HL-60/S4 (cell line): ENCODE results near the gene DNAH9.
"Not testable (repeated sequence)": the region's sequence is repeated elsewhere in the genome, so short reads cannot be mapped to it uniquely, and the experiment has no call there.

Experiments
- in situ Hi-C: fragments of 300-500 bp; cut with MboI; formaldehyde crosslinking; loops from 2 replicates; pipeline ENCODE4 v1.14.3; 2022; ENCODE audit warnings: low sequenced_read_pairs

DNAH9 gene

DNA sequence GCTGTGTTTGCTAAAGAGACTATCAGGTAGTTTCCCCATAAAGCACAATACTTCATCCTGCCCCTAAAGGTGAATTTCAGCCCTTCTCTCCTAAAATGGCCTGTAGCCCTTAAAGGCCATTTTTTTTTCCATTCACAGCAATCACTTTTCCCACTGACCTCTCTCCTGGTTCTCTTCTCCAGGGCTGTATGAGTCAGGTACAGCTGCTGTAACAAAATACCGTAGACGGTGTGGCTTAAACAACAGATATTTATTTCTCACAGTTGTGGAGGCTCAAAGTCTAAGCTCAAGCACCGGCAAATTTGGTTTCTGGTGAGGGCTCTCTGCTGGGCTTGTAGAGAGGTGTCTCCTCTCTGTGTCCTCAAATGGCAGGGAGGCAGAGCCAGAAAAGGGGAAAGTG, 354.3 kb downstream of the DNAH9 start:
- in situ Hi-C loops, result no loop called here

GRCh38 chr17:11953924-11954323, 355.7 kb downstream of the DNAH9 start:
- in situ Hi-C loops, result no loop called here

GRCh38 chr17:11954936-11955335, 356.7 kb downstream of the DNAH9 start:
- in situ Hi-C loops, result no loop called here

DNA sequence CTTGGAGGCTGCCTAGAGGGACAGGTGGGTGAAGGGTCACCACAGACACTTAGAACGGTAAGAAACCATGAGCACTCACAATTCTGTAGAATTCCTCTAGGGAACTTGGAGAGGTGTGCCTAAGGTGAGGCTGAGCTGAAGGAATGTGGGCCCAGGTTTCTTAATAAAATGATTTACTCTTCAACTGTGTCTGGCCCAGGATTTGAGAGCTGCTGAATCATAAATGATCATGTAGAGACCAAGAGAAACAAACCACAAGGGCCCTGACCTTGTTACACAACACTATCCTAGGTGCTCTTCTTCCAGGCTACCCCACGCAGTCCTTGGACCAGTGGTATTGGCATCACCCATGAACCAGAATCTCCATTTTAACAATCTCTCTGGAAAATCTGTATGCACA, 371.3 kb downstream of the DNAH9 start:
- in situ Hi-C loops, result no loop called here

- in situ Hi-C loops, result not testable (repeated sequence)
These were observed 374.5 kb downstream of the DNAH9 start for GRCh38 chr17:11972741-11973140.

- in situ Hi-C loops, result no loop called here
These were observed 381.5 kb downstream of the DNAH9 start for GRCh38 chr17:11979795-11980194.

- in situ Hi-C loops, result no loop called here
These were observed 382.5 kb downstream of the DNAH9 start for GRCh38 chr17:11980813-11981212.

- in situ Hi-C loops, result no loop called here
These were observed 383.6 kb downstream of the DNAH9 start for GRCh38 chr17:11981862-11982261.

DNA sequence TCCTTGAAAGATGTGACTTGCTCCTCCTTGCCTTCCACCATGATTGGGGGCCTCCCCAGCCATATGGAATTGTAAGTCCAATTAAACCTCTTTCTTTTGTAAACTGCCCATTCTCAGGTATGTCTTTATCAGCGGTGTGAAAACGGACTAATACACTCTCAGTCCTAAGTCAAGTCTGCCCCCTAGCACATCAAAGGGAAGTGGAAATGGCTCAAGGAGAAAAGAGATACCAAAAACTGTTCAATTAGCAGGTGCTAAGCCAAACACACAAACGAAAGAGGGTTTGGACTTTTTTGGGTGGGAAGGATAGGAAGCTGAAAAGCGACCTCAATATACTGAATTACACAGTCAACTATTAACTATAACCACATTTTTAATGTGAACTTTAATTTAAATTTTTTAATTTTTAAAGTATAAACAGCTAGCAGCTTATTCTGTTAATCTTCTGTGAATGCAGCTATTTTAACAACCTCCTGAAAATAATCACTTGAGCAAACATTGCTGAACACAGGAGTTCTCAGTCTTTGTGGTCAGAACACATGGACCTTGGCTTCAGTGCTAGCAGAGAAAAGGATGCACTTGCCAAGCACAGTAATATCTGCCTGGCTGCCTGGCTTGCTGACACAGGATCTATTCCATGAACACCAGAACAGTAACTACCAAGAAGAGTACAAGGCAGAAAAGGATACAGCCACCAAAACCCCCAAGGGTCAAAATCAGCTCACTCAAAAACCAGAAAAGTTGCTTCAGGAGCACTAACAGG, 388.1 kb downstream of the DNAH9 start:
- in situ Hi-C loops, result no loop called here

DNA sequence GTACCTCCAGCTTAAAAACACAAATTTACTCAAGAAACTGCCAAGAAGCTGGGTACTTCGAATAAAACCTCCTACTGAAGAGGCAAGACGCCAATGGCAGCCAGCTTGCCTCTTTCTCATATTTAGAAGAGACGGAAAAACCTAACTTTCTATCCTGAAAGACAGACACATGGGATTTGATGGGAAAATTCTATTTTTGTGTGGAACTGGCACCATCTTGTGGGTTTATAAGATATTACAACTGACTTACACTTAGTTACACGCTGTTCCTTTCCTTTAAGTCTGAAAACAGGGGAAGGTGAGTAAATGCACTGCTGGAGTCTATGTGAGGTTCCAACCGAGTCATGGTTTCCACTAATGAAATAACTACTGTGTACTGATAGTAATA, 388.7 kb downstream of the DNAH9 start:
- in situ Hi-C loops, result no loop called here

- in situ Hi-C loops, result no loop called here
These were observed 392.2 kb downstream of the DNAH9 start for GRCh38 chr17:11990363-11990983.

DNA sequence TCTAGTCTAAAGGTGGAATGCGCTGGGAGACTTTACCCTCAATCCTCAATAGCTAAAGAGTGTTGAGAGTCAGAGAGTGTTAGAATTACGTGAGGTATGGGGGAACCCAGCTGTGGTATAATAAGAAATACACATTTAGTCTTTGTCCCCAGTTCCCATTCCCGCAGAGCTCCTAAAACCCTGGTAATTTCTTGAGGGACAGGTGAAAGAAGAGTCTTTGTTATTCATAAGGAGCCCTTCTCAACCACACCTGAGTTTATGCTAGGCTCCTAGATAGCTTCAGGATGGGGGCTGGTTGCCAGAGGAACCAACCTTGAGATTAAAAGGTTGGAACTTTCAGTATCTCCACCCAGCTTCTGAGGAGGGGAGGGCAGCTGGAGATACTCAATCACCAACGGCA, 393.2 kb downstream of the DNAH9 start:
- in situ Hi-C loops, result no loop called here

- in situ Hi-C loops, result no loop called here
These were observed 398.5 kb downstream of the DNAH9 start for GRCh38 chr17:11996722-11997146.

GRCh38 chr17:11997147-11997971, 399.1 kb downstream of the DNAH9 start, which contains the start of gene ZNF18:
ZNF18 (minus strand) TSS chr17:11997475; CDS start chr17:11992829, 4,646 bp downstream.
- in situ Hi-C loops, result no loop called here

DNA sequence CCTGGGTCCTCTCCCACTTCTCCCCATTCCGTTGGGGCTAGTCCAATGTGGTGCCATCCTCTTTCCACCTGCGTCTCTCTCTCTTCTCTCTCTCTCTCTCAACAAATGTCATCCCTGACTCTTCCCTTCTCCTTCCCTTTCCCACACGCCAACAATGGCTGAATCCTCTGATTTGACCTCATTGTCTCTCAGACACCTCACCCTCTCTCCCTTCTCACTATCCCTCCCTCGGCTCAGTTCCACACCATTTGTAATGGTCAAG, 399.6 kb downstream of the DNAH9 start:
- in situ Hi-C loops, result no loop called here

DNA sequence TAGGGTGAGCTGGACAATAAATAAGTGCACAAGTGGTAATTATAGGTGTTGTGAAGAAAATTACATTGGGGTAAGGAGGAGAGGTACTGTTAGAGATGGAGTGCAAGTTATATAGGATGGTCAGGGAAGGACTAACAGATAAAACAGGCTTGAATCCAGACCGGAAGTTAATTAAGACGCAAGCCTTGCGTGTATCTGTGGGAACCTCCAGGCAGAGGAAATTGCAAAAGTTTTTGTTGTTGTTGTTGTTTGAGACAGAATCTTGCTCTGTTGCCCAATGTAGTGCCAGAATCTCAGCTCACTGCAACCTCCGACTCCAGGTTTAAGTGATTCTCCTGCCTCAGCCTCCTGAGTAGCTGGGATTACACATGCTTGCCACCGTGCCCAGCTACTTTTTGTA, 401.4 kb downstream of the DNAH9 start:
- in situ Hi-C loops, result no loop called here

- in situ Hi-C loops, result no loop called here
These were observed 409.2 kb downstream of the DNAH9 start for GRCh38 chr17:12007466-12007865.
